NB4 (cell line): ENCODE data around the gene LIME1.

Source experiments
- CTCF ChIP-seq: IDR thresholded peaks from one replicate; pipeline ENCODE4 v1.5.1; 2012; ENCODE audit warnings: low read depth, low read length
- POLR2A ChIP-seq: IDR thresholded peaks from 2 replicates; pipeline ENCODE4 v1.6.1; 2011; ENCODE audit warnings: mild to moderate bottlenecking; ENCODE audit not compliant: insufficient read length; ENCODE audit errors: extremely low read depth

- TF ChIP-seq CTCF = no peak
- TF ChIP-seq POLR2A = no peak
These were observed 48.0 kb upstream of the LIME1 start for GRCh38 chr20:63688228-63689045.
